Transverse colon (tissue), 3 donors: Measurements from ENCODE around the gene MPHOSPH9.
"Not testable (repeated sequence)": the region's sequence is repeated elsewhere in the genome, so short reads cannot be mapped to it uniquely, and the experiment has no call there.

Source experiments
- CTCF ChIP-seq, 5 experiments: fragments of 200-600 bp in 3 of 5; fragments of 450-650 bp in 2 of 5; sonication (generic) in 3 of 5; IDR thresholded peaks; 1 replicate in 2 of 5; 2 replicates in 3 of 5; pipeline ENCODE4 v1.5.1; 2016 to 2017; ENCODE audit warnings: antibody characterized with exemption in 5 of 5, inconsistent platforms in 3 of 5, mild to moderate bottlenecking in 2 of 5, moderate library complexity in 1 of 5
- EP300 ChIP-seq: sonication (generic); formaldehyde crosslinking; IDR thresholded peaks from one replicate; pipeline ENCODE4 v1.6.1; 2017; ENCODE audit warnings: antibody characterized with exemption, low read depth

GRCh38 chr12:123206794-123207193, 26.1 kb downstream of the MPHOSPH9 start:
- not testable (repeated sequence) for TF ChIP-seq CTCF (IDR thresholded peaks at IDR 0.05); EP300
